GM19193 (cell line): ENCODE results near the gene ACAD11.

Experiments
- POLR2A ChIP-seq: IDR thresholded peaks from 4 replicates; pipeline ENCODE4 v1.6.1; 2011; ENCODE audit not compliant: insufficient read depth, insufficient read length; ENCODE audit errors: extremely low read depth

Gene ACAD11

DNA sequence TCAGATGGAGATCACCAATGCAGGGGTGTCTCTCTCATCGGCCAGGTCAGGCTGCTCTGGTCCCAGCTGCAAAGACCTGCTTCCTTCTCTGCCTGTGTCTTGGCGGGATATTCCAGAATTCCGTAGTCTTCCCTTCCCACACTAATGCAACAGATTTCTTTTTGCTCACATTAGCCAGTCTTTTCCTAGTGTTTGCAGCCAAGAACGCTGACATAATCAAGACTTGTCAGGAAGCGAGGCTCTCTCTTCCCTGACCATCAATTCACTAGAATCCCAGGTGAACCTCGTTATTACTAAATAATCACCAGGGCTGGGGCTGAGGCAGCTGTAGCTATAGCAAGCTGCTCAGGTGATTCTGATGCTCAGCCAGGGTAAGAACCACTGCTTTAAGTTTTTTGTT, 105.8 kb downstream of the ACAD11 start:
- no peak for TF ChIP-seq POLR2A

DNA sequence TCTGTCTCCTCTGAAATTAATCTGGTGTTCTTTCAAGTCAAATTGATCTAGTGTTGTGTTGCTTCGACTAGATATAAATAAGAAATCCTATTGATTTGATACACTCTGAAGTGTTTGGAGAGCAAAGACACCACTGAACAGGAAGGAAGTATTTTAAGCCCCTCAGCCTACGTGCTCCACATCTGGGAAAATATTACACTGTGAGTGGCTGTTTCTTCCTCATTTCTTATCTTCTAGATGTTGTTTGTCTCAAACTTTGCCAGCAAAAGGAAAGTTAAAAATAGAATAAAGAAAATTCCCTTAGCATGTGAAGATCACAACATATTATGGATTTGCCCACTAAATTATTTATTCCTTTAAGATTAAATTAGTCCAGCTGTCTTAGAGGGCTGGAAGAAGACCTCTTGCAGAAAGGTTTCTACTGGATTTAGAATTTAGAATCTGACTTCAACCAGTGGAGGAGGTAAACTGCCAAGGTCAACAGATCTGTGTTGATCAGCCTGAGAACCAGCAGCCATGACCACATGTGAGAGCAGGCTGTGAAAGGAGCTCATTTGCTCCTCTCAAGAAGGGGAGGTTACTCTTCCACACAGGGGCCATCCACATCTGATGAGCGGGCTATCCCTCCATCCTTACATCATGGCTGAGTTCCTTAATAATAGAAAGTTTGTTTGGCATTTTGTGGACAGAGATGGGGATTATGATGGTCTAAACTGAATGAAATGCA, 108.9 kb downstream of the ACAD11 start:
- no peak for TF ChIP-seq POLR2A

DNA sequence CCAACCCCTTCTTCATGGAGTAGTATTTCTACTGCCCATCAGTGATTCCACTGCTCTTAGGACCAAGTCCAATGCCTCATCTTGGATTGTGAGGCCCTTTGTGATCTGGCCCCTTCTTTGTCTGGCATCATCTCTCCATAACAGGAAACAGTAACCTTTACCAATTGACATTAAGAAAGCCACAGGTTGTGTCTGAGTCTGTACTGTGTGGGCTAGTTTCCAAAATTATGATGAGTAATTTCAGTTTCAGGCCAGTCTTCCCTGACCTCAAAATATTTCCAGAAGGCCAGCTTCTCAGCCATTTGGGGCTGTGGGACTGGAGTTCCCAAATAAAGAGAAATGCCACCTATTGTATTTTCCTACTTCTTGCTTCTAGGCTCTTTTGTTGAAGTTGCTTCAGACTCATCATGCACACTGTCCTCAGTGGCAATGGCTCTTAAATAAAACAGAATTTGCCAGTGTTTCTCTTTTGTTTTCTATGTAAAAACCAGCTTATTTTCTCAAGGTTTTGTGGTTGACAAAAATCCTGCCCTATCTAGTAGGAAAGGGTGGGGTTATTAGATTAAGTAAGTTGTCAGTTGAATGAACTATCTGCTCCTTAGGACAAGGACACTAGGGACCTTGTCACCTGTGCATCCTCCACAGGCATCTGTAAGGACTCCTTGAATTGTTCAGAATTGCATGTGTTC, 109.6 kb downstream of the ACAD11 start:
- no peak for TF ChIP-seq POLR2A

DNA sequence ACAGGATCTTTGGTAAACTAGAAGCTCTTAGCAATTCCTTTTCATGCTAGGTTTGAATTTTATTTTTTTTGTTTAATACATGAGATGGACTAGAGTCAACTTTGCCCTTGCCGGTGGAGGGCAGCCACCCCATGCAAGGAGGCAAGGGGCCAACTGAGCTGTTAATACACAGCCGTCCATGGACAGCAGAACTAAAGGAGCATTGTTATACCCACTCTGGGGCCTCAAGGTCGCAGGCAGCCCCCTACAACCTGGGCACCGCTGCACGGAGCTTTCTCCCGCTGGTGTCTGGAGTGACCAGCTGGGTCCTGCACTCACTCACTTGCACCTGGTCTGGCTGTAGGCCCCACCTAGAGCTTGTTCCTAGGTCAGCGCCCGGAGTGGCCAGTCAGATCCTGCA, 110.4 kb downstream of the ACAD11 start:
- TF ChIP-seq POLR2A, result no peak

DNA sequence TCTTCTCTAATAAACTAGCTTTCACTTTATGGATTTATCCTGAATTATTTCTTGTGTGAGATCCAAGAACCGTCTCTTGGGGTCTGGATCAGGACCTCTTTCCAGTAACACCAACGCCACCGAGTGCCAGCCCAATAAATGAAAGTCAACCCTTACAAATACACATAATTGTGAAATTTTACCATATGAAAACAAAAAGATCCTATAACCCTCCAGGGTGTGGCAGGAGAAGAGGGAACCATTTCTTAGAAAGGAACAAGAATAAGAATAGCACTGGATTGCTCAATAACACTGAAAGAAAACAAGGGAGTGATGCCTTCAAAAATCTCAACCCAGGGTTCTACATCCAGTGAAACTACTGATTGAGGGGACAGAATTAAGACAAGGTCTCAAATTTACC, 114.1 kb downstream of the ACAD11 start:
- no peak for TF ChIP-seq POLR2A

DNA sequence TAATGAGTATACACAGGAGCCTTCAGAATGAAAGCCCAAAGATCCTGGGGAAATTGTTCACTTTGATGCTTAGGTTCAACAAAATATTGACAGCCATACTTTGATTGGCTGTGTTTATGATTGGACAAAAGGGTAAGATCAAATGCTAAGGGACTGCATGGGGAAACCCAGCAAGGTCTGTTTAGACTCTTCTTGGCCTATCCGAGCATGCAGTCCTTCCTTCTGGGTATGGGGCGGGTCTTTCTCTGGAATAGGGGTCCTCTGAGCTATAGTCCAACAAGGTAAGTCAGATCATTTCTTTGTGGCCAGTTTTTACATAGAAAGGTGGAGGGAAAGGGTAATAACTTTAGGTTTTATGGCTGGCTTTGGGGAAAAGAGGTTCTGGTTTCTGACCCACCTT, 115.5 kb downstream of the ACAD11 start:
- TF ChIP-seq POLR2A, result no peak

DNA sequence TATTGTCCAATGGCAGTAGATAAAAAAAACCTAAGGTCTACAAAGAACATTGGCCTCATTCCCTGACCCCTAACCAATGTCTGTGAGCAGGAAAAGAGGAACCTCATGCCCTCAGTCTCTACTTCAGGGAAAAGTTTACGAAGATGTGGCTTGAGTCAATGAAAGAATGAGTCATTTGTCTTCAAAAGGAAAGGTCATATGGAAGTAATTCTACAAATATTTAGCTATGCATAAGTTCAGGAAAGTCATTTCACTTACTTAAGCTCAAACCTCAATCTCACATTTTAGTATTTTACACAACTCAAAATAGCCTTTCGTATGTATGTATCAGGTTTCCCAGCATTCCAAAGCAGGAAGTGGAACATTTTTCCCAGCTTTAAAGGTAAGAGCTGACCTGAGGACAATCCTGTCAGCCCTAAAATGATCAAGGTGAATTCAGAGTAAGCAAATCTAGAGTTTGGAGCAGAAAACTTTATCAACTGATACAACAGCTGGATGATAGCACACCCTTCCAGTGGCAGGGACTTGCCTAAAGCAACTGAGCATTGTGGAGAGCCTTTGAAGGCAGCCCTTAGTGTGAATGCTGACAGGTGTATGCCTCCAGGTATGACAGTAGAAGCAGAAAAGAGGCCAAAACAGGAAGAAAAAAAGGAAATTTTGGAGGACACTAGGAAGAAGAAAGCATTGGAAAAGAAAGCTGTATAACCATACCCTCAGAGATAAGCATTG, 116.4 kb downstream of the ACAD11 start:
- TF ChIP-seq POLR2A, result no peak

DNA sequence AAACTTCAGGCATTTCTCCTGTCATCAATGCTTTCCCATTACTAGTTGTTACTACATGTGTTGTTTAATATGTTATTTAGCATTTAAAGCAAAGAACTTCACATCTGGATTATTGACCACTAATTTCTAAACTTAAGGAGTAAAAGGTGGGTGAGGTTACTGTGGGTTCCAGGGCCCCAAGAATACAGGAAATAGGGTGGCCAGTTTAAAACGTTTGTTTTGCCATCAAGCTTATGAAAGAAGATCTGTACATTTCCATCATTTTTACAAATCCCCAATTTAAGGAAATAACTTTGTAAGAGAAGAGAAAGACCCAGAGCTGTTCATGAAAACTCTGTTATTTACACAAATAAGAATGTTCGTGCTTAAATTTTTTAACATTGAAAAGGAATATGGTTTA, 117.0 kb downstream of the ACAD11 start:
- no peak for TF ChIP-seq POLR2A

DNA sequence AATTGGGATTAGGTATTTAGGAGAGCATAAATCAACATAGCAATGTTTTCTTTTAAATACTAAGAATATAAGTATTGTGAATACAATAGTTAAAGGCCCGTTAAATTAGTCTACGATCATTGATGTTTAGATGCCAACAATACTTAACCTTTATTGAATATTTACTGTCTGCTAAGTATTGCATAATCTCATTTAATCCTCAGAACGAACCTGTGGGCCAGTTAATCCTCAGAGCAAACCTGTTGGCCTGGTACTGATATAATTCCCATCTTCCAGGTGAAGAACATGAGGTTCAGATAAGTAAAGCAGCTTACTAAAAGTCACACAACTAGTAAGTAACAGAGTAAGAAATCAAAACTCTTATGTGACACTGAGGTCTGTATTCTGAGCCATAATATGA, 119.9 kb downstream of the ACAD11 start:
- TF ChIP-seq POLR2A, result no peak

DNA sequence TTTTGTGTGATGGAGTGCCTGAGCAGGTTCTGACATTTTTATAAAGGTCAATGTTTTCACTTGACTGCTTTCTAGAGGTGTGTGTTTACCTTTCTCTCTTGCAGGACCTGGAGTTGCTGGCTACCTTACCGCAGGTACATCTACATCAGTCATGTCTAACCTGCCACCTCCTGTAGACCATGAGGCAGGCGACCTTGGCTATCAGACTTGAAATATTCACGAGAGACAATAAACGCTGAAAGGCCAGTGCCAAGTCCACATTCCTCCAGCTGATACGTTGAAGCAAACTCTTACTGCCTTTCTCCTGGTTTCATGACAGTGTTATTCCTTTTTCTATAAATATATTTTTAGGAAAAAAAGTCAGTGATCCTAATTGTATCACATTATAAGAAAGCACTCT, 121.5 kb downstream of the ACAD11 start:
- no peak for TF ChIP-seq POLR2A

DNA sequence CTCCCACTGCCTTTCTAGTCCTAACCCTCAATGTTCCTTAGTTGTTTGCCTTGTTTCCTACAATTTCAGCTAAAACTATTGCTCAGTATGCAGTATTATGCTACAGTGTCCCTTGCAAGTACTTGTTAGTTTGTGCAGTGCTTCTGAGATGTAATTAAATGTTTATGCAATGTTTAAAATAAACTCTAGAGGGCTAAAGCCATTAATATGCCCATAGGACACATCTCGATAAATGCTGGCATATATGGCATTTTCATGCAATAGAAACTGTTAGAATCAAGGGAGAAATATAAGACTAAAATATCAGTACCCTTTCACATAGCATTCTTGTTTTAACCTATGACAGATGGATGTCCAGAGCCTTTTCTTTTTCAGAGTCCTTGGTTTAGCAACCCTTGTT, 122.3 kb downstream of the ACAD11 start:
- TF ChIP-seq POLR2A, result no peak

DNA sequence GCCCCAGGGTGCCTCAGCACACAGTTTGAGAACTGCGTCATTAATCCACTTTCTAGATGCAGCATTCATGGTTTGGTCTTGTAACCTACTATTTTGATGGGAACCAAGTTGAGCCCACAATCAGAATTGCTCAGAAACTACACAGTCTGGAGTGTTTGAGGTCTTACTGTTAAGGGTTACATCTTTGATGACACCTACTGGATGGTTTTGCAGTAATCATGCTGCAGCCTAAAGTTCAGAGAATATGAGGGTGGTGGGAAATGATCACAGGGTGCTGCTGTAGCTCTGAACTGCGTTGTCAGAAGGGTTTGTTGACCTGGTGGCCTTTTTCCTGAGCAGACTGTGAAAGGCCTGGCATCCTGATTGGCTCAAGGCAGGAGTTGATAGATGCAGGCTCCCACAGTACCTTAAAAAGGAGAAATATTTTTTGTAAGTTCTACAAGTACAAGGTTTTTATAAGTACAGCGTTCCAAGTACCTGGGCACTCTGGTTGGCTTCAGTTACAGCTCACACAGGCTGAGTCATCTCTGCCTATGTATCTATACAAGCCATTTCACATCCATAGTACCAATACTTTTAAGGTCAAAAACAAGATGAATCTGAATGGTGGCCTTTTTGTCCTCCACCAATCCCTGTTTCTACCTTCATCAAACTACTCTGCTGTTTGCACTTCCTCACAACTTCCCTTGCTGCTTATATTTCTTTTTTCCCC, 123.0 kb downstream of the ACAD11 start:
- TF ChIP-seq POLR2A, result no peak

DNA sequence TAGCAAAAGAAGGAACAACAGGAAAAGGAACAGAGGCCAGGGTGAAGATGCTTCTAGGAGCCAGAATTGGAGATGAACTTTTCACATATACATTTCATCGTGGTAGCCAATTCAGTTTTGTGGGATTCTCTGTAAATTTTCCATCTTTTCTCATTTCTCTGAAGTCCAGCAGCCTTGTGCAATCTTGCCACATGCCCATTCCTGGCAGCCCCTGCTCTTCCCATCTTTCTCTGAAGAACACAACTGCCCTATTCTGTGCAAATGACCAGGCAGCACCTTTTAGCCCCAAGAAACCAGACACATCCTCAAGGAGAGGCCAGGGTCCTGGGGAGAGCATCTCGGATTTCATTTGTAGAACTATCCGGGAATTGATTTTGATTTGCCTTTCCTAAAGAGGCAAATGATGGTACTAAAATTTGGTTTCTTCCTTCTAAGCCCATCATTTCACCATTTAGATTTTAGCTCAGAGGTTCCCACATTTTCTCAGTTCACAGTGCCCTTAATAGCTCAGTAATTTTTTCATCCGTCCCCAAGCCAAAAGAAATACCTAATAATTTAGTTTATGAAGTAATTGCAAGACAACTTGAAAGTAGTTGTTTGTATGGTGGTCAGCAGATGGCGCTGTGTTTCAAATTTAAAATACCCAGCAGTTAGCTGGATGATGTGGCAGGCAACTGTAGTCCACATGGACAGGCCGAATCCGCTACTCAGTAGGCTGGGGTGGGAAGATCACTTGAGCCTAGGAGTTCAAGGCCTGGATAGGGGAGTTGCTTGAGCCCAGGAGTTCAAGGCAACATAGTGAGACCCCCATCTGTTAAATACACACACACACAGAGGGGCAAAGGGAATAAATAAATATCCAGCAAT, 123.8 kb downstream of the ACAD11 start:
- TF ChIP-seq POLR2A, result no peak

DNA sequence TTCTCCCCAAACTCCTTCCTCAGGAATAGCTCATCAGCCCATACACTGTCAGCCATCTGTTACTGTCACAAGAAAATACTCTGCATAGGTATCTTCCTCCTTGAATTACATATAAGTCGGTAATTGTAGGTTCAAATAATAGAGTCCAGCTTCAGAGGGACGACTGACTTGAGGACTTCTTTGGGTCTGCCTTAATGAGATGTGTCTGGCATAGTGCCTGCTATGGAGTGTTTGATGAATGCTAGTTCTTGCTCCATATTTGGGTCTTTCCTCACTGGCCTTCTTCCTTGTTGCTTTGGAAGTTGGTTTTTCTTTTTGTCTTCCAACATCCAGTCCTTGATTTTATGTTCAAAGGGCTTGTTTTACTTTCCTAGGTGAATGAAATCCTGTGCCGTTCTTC, 129.0 kb downstream of the ACAD11 start:
- TF ChIP-seq POLR2A, result no peak

DNA sequence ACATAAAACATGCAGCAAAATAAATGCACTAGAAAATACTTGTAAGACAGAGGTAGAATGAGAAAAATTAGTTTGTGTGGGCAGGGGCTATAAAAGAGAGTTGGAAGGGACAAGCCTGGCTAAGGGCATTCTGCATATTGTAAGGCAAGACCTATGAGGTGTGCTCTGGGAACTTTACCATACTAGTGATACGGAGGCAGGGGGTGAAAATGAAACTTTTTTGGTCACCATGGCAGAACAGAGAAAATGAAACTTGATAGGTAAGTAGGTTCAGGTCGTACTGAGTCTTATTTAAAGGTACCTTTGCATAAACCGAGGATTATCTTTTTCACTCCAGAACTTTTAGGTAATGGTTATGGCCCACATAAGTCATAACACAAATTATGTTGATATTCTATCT, 137.3 kb downstream of the ACAD11 start:
- TF ChIP-seq POLR2A, result no peak

DNA sequence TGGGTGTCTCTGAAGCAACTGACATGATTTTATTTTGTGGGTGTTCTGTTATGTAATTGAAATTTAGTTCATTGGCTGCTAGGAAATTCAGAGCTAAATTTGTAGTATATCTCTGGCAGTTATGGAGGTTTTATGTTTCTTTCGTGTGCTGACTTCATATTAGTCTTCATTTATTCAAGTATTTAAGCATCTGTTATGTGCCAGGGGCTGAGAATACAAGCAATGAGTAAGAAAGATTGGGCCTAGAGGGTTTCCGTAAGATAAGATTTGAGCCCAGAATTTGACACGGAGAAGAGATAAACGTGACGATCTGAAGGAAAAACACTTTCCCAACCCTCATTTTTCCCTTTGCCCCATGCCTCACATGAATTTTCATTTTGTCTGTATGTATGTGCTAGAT, 137.7 kb downstream of the ACAD11 start:
- no peak for TF ChIP-seq POLR2A
